Smooth muscle cell (in vitro differentiated cells): ENCODE results near the gene RPS28. TPM values are rescaled to one million over a fixed set of nuclear protein-coding genes. Genes with fewer than 3 reads are reported as not detected.

ENCODE experiments used
- DNase-seq: peaks from one replicate; lab custom pipeline; 2025; ENCODE audit not compliant: unreplicated experiment; lab: John Stamatoyannopoulos, UW
- H2AFZ ChIP-seq: fragments of 200-600 bp; sonication (generic); 2 replicates; pipeline ENCODE4 v1.6.0; 2016; ENCODE audit warnings: antibody characterized with exemption, low read depth, mild to moderate bottlenecking
- H3F3A ChIP-seq: fragments of 200-600 bp; sonication (generic); 2 replicates; pipeline ENCODE4 v1.6.0; 2017; ENCODE audit warnings: antibody characterized with exemption, low read depth
- H3K27ac ChIP-seq: fragments of 200-600 bp; sonication (generic); 2 replicates; pipeline ENCODE4 v1.5.1; 2016; ENCODE audit warnings: low read depth, mild to moderate bottlenecking
- H3K27me3 ChIP-seq: fragments of 200-600 bp; sonication (generic); 2 replicates; pipeline ENCODE4 v1.6.1; 2016; ENCODE audit warnings: low read depth, mild to moderate bottlenecking
- H3K36me3 ChIP-seq: fragments of 200-600 bp; sonication (generic); 2 replicates; pipeline ENCODE4 v1.5.1; 2016; ENCODE audit warnings: low read depth
- H3K4me1 ChIP-seq: fragments of 200-600 bp; sonication (generic); 2 replicates; pipeline ENCODE4 v1.5.1; 2016; ENCODE audit warnings: low read depth
- H3K4me2 ChIP-seq: fragments of 200-600 bp; sonication (generic); 2 replicates; pipeline ENCODE4 v1.6.0; 2016; ENCODE audit warnings: mild to moderate bottlenecking
- H3K4me3 ChIP-seq: fragments of 200-600 bp; sonication (generic); 2 replicates; pipeline ENCODE4 v1.5.1; 2016; ENCODE audit warnings: mild to moderate bottlenecking
- H3K79me2 ChIP-seq: fragments of 200-600 bp; sonication (generic); 2 replicates; pipeline ENCODE4 v1.6.0; 2016; ENCODE audit warnings: low read depth, mild to moderate bottlenecking
- H3K9ac ChIP-seq: fragments of 200-600 bp; sonication (generic); 2 replicates; pipeline ENCODE4 v1.6.0; 2016; ENCODE audit warnings: low read depth
- H3K9me3 ChIP-seq: fragments of 200-600 bp; sonication (generic); replicated peaks from 2 replicates; pipeline ENCODE4 v1.5.1; 2016; ENCODE audit warnings: low read depth
- H4K20me1 ChIP-seq: fragments of 200-600 bp; sonication (generic); 2 replicates; pipeline ENCODE4 v1.6.0; 2016; ENCODE audit warnings: low read depth
- CTCF ChIP-seq: fragments of 200-600 bp; sonication (generic); IDR thresholded peaks from 2 replicates; pipeline ENCODE4 v1.5.1; 2017; ENCODE audit warnings: borderline replicate concordance, mild to moderate bottlenecking, antibody characterized with exemption; ENCODE audit not compliant: insufficient read depth, poor library complexity, severe bottlenecking
- WGBS: methylation state at CpG from one replicate; pipeline ENCODE4 v1.1.7; 2016; ENCODE audit warnings: low lambda C conversion rate; 5-methylcytosine and 5-hydroxymethylcytosine counted together
- polyA plus RNA-seq: library from polyadenylated mRNA; unstranded; fragments of >200 nt; fragmentation: Nextera tagmentation; extraction: Ambion mirVana; gene quantifications from 2 replicates; pipeline ENCODE4 v1.2.1, GENCODE V29; 2016
- total RNA-seq: library from RNA; depleted of rRNA; stranded (reverse); fragments of >200 nt; gene quantifications from 2 replicates; pipeline ENCODE4 v1.2.3, GENCODE V29; 2014

The RPS28 gene
- total and polyA plus RNA-seq, 2 experiments from 2014 or later: 236 to 574 TPM

GRCh38 chr19:8306235-8307054, 14.9 kb upstream of the RPS28 start:
- Histone ChIP-seq H2AFZ (no peak overlapping the region), H3K9me3 (no peaks in the 10 kb centered on the region), H3K4me1 (peaks cover 14% of the 10 kb centered on the region), H3K9ac (no peak overlapping the region), H3K79me2 (no peaks in the 10 kb centered on the region), H3K27me3 (no peaks in the 10 kb centered on the region), H3F3A (no peaks in the 10 kb centered on the region), H4K20me1 (no peaks in the 10 kb centered on the region), H3K27ac (no peak overlapping the region), H3K4me3 (no peak overlapping the region), H3K36me3 (no peaks in the 10 kb centered on the region), H3K4me2 (no peak overlapping the region)
- WGBS: 94% methylated on average over 17 of the region's 17 CpGs
- no peak for TF ChIP-seq CTCF
- no peak for DNase-seq

GRCh38 chr19:8307400-8307964, 13.8 kb upstream of the RPS28 start:
- Histone ChIP-seq H3K4me2 (peak overlapping the region; percentile 95), H3K79me2 (no peaks in the 10 kb centered on the region), H3F3A (no peaks in the 10 kb centered on the region), H3K36me3 (no peaks in the 10 kb centered on the region), H4K20me1 (no peaks in the 10 kb centered on the region), H3K9me3 (no peaks in the 10 kb centered on the region), H3K4me1 (peaks cover 14% of the 10 kb centered on the region), H3K27ac (no peak overlapping the region), H3K4me3 (peak overlapping the region; percentile 49), H3K27me3 (no peaks in the 10 kb centered on the region), H3K9ac (no peak overlapping the region), H2AFZ (no peak overlapping the region)
- no peak for TF ChIP-seq CTCF
- DNase-seq: no peak
- WGBS: 10% methylated on average over 24 of the region's 24 CpGs

- H3K9ac ChIP-seq: peak within 1 kb of the TSS; percentile 33
- DNase-seq: peak; percentile 83
- TF ChIP-seq CTCF: no peak
- no peaks in the 10 kb centered on the region for H3K36me3 ChIP-seq
- peak within 1 kb of the TSS; percentile 95 for H3K4me2 ChIP-seq
- no peaks in the 10 kb centered on the region for H3F3A ChIP-seq
- H3K27ac ChIP-seq: peak within 1 kb of the TSS; percentile 26
- no peaks in the 10 kb centered on the region for H4K20me1 ChIP-seq
- peak within 1 kb of the TSS; percentile 49 for H3K4me3 ChIP-seq
- H3K79me2 ChIP-seq: no peaks in the 10 kb centered on the region
- H2AFZ ChIP-seq: peak within 1 kb of the TSS; percentile 40
- 2% methylated on average over 63 of the region's 63 CpGs for WGBS
- no peaks in the 10 kb centered on the region for H3K27me3 ChIP-seq
- H3K4me1 ChIP-seq: peaks cover 14% of the 10 kb centered on the region
- no peaks in the 10 kb centered on the region for H3K9me3 ChIP-seq
Measured at GRCh38 chr19:8307965-8308866, 13.1 kb upstream of the RPS28 start, which contains the start of gene CD320. TSS of gene CD320 (minus strand) at chr19:8308358. CDS start at chr19:8308290, 68 bp downstream.
